Esophagus squamous epithelium (tissue), 4 donors: Measurements from ENCODE around the gene TFAP2E.

ENCODE experiments used
- CTCF ChIP-seq, 6 experiments: fragments of 450-650 bp in 4 of 6; fragments of 200-600 bp in 2 of 6; sonication (generic) in 2 of 6; IDR thresholded peaks; one replicate each; pipeline ENCODE4 v1.5.1; 2016 to 2019; ENCODE audit warnings: antibody characterized with exemption in 6 of 6, mild to moderate bottlenecking in 4 of 6, moderate library complexity in 4 of 6
- POLR2A ChIP-seq, 4 donors: fragments of 450-650 bp; IDR thresholded peaks; one replicate each; pipeline ENCODE4 v1.6.1; 2017; ENCODE audit warnings: antibody characterized with exemption in 4 of 4, mild to moderate bottlenecking in 4 of 4, moderate library complexity in 3 of 4

GRCh38 chr1:35555601-35556477 is 17.3 kb upstream of the TFAP2E start:
- TF ChIP-seq CTCF (IDR thresholded peaks at IDR 0.05) (no peak), POLR2A (IDR thresholded peaks at IDR 0.05) (no peak)
